ENCODE data around the gene STPG3. TPM values are rescaled to one million over a fixed set of nuclear protein-coding genes. Genes with fewer than 3 reads are reported as not detected.

The STPG3 gene
- total and polyA plus RNA-seq, 2 of the 13 experiments (the other 11 are each of a cell fraction or from before 2014, with no cell fraction given) = not detected

- TF ChIP-seq SKIL (CRISPR knock-in tag; IDR thresholded peaks at IDR 0.05; ENCODE audit: borderline replicate concordance) (no peak), PBX2 (CRISPR knock-in tag; IDR thresholded peaks at IDR 0.05) (no peak), TMF1 (CRISPR knock-in tag; IDR thresholded peaks at IDR 0.05; ENCODE audit: low read depth) (no peak)
Observed at GRCh38 chr9:137293094-137293481, 42.0 kb downstream of the STPG3 start (continued).

- Histone ChIP-seq H3K27ac (ENCODE audit: extremely low read length, insufficient read depth, low read length) (no peak overlapping the region), H3K4me2 (ENCODE audit: low read depth, low read length) (peak overlapping the region; percentile 80), H3K27me3 (ENCODE audit: control insufficient read depth in 1 of 2, insufficient read depth in 2 of 2, low read length in 2 of 2) (peaks cover 4 to 21% of the 10 kb centered on the region in 2 experiments; a peak in 4 of 5 replicates), H3K4me3 (replicated peaks in 1 of 3; ENCODE audit: insufficient read depth in 1 of 3, low read depth in 2 of 3, low read length in 3 of 3) (peak overlapping the region; percentile 47 to 67 (median 55)), H3K36me3 (replicated peaks in 1 of 2; ENCODE audit: control insufficient read depth in 1 of 2, insufficient read depth in 2 of 2, low read length in 2 of 2) (no peaks in the 10 kb centered on the region), H3K4me1 (ENCODE audit: insufficient read depth, low read length) (peaks cover 59% of the 10 kb centered on the region), H2AFZ (ENCODE audit: low read length) (peak overlapping the region; percentile 58), H4K20me1 (ENCODE audit: insufficient read depth, low read length) (no peaks in the 10 kb centered on the region), H3K79me2 (ENCODE audit: insufficient read depth, low read length) (no peaks in the 10 kb centered on the region), H3K9me3 (ENCODE audit: low read length) (no peaks in the 10 kb centered on the region), H3K9ac (ENCODE audit: insufficient read depth, low read depth, low read length) (peak overlapping the region; percentile 44)
- WGBS (ENCODE audit: low lambda C conversion rate) = 47% methylated on average over 29 of the region's 29 CpGs
- ChIA-PET CTCF (ENCODE audit: low intra/inter-chr PET ratio, low total read pairs) (no interaction called here), POLR2A (interaction anchor here (1.0 to 1.5 kb wide), 4 partner anchors 9 to 53 kb away, joined by 3 to 11 read pairs (median 5); partner anchors contain the start of genes NRARP, TOR4A and TUBB4B)
- FAIRE-seq (no peak), DNase-seq (ENCODE audit: low spot score) (no peak), ATAC-seq (0 out of 3 replicates have a peak, but pooled peaks have one; percentile 2)
- intact Hi-C loops (cut with micrococcal nuclease; ENCODE audit: unreplicated experiment) (no loop called here), in situ Hi-C loops (cut with HindIII; ENCODE audit: extremely low pct_ligation_motif_present, low pct_unique_long_range_greater_than_20kb) (loop anchor here (5.0 kb wide), 1 partner anchor 114 kb away; no protein-coding TSS in a partner anchor)
- no TSS peak for BruUV-seq (replicated peaks)
- TF ChIP-seq TCF12 (IDR thresholded peaks at IDR 0.05) = no peak
- TF ChIP-seq TCF12 (CRISPR knock-in tag; IDR thresholded peaks at IDR 0.05) = no peak
- peak; percentile 38; the same call in 1 of the 2 replicates for TF ChIP-seq ZBTB43 (CRISPR knock-in tag; conservative IDR thresholded peaks at IDR 0.05)
Observed at GRCh38 chr9:137293482-137294090, 42.5 kb downstream of the STPG3 start.

Measured in HepG2 (cell line).